IPS DF 6.9 (cell line): ENCODE results near the gene PLEKHA5.
"Not testable (repeated sequence)": the region's sequence is repeated elsewhere in the genome, so short reads cannot be mapped to it uniquely, and the experiment has no call there.

ENCODE experiments used
- DNase-seq: peaks from one replicate; pipeline ENCODE4 v3.0.0-alpha.2; 2013; ENCODE audit warnings: low read depth, low spot score
- H3K27ac ChIP-seq: one replicate; pipeline ENCODE4 v1.5.1; 2013; ENCODE audit warnings: low read length, control low read depth
- H3K27me3 ChIP-seq: 2 replicates; pipeline ENCODE4 v1.6.1; 2013; ENCODE audit warnings: mild to moderate bottlenecking, low read length; ENCODE audit not compliant: control insufficient read depth, insufficient read depth
- H3K36me3 ChIP-seq: 2 replicates; pipeline ENCODE4 v1.6.1; 2013; ENCODE audit warnings: low read length; ENCODE audit not compliant: control insufficient read depth, insufficient read depth
- H3K4me1 ChIP-seq: 2 replicates; pipeline ENCODE4 v1.6.1; 2013; ENCODE audit warnings: low read length; ENCODE audit not compliant: control insufficient read depth, insufficient read depth
- H3K4me3 ChIP-seq: 2 replicates; pipeline ENCODE4 v1.5.1; 2013; ENCODE audit warnings: mild to moderate bottlenecking, low read length
- H3K9me3 ChIP-seq: 2 replicates; pipeline ENCODE4 v1.6.1; 2013; ENCODE audit warnings: low read length, inconsistent platforms; ENCODE audit not compliant: control insufficient read depth, insufficient read depth
- WGBS: extraction: QIAGEN DNeasy Blood & Tissue Kit; methylation state at CpG from one replicate; pipeline ENCODE4 v1.1.7; 2013; ENCODE audit warnings: mixed read lengths, missing lambda C conversion rate; ENCODE audit not compliant: insufficient read length, insufficient coverage; 5-methylcytosine and 5-hydroxymethylcytosine counted together

Gene PLEKHA5

DNA sequence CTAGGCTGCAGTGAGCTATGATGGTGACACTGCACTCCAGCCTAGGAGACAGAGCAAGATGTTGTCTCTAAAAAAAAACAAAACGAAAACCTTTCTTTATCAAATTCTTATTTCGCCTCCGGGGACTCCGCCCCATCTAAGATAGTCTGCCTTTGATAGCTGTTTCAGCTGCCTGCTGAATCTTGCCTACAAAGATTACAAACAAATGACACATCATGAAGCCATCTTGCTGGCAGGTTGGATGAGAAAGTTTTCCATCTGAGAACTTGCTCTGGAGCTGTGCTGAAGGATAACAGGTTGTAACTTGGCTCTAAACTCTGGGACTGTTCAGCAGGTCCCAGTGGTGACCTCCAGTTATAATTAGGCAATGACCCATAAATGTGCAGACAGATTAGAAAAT is 268.0 kb downstream of the PLEKHA5 start:
- no peak for DNase-seq
- Histone ChIP-seq H3K4me1 (no peaks in the 10 kb centered on the region), H3K36me3 (no peaks in the 10 kb centered on the region), H3K27ac (no peak overlapping the region), H3K4me3 (no peak overlapping the region), H3K9me3 (no peaks in the 10 kb centered on the region), H3K27me3 (no peaks in the 10 kb centered on the region)
- no CpG with 5 or more reads among the region's 4 CpGs for WGBS

DNA sequence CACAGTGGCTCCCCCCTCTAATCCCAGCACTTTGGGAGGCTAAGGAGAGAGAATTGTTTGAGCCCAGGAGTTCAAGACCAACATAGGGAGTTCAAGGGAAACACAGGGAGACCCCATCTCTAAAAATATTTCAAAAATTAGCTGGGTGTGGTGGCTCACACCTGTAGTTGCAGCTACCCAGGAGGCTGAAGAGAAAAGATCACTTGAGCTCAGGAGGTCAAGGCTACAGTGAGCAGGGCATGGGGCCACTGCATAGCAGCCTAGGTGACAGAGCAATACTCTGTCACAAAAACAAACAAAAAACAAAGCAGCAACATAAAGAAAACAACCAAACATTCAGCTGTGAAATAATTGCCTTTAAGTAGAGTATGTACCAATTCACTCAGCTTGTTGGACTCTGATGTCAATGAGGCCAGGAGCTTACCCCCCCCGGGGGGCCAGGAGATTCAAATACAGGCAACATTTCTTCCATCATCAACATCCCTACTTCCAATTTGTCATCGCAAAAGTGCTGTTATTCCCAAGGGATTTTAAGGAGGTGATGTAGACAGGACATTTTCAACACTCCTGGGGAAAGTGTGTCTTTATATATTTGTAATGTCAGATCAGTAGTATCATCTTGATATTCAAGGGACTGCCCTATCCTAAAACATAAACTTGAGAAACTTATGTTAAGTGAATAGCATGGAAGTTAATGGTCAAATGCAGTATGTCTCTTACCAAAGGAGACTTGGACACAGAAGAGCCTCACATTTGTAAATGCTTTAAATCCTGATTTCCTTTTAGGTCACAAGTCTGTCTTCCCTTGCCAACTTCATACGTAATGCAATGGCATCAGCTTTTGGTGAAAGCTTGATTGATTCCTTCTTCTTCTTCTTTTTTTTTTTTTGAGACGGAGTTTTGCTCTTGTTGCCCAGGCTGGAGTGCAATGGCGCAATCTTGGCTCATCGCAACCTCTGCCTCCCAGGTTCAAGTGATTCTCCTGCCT is 269.1 kb downstream of the PLEKHA5 start:
- H3K27ac ChIP-seq = no peak overlapping the region
- no peaks in the 10 kb centered on the region for H3K4me1 ChIP-seq
- no peaks in the 10 kb centered on the region for H3K9me3 ChIP-seq
- no peaks in the 10 kb centered on the region for H3K27me3 ChIP-seq
- no peaks in the 10 kb centered on the region for H3K36me3 ChIP-seq
- WGBS = no CpG with 5 or more reads among the region's 6 CpGs
- H3K4me3 ChIP-seq = no peak overlapping the region
- DNase-seq = no peak

DNA sequence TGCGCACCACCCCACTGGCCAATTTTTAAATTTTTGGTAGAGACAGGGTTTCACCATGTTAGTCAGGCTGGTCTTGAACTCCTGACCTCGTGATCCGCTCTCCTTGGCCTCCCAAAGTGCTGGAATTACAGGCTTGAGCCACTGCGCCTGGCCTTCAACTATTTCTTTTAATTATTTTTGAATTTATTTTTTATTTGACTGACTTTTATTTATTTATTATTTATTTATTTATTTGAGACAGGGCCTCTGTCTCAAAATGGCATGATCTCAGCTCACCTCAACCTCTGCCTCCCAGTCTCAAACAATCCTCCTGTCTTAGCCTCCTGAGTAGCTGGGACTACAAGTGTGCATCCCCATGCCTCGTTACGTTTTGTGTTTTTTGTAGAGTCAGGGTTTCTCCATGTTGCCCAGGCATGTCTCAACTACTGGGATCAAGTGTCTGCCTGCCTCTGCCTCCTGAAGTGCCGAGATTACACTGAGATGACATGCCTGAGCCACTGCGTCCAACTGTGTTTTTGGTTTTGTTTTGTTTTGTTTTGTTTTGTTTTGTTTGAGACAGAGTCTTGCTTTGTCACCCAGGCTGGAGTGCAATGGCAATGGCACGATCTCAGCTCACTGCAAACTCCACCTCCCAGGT is 271.2 kb downstream of the PLEKHA5 start:
- no CpG with 5 or more reads among the region's 9 CpGs for WGBS
- not testable (repeated sequence) for H3K4me1 ChIP-seq, H3K4me3 ChIP-seq, DNase-seq, H3K9me3 ChIP-seq, H3K27ac ChIP-seq, H3K27me3 ChIP-seq, H3K36me3 ChIP-seq

DNA sequence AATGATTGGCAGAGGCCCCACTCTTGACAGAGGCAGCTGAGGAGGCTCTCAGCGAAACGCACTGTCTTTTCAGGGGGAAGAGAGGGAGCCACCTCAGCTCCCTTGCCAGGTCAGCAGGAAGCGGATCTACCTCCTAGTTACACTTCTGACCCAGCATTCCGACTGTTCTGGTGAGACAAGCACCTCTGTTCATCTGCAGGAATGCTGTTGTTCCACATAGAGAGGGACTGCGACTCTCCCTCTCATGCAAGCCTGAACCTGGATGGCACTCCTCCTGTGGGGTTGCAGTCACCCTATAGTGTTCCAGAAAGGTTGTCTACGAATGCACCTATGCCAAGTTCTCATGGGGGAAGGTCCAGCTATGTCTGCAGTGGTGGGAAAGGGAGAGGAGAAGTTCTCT is 272.7 kb downstream of the PLEKHA5 start:
- no peak overlapping the region for H3K27ac ChIP-seq
- H3K4me1 ChIP-seq = no peaks in the 10 kb centered on the region
- H3K4me3 ChIP-seq = no peak overlapping the region
- H3K27me3 ChIP-seq = no peaks in the 10 kb centered on the region
- H3K36me3 ChIP-seq = no peaks in the 10 kb centered on the region
- no peaks in the 10 kb centered on the region for H3K9me3 ChIP-seq
- WGBS = no CpG with 5 or more reads among the region's 6 CpGs
- DNase-seq = no peak

DNA sequence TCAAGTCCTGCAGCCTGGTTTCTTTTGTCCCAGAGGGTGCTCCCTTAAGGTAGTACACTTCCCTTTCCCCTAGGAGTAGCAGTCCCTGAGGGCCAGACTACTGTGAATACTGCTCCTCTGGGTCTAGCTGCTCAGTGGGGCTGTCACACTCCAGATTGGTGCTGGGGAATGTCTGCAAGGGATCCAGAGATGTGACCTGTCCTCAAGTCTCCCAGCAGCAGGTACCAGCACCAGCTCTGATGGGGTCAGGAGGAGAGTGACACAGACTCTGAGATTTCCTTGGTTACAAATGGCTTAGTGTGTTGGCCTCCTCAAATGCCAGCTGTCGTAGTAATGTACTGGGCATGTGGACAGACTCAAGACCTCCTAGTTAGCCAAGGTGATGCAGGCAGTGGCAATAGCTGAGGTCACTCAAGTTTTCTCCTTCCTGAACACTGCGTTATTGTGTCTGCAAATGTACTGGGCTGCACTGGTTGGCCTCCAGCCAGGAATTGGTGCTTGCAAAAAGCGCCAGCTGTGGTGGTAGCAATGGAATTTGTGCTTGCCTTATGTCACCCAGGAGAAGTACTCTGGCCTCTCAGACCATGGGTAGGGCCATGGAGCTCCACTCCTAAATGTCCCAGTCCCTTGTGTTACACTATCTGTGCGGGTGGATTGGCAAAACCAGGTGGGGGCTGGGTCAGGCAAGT is 273.4 kb downstream of the PLEKHA5 start:
- Histone ChIP-seq H3K27ac (no peak overlapping the region), H3K4me1 (no peaks in the 10 kb centered on the region), H3K27me3 (no peaks in the 10 kb centered on the region), H3K4me3 (no peak overlapping the region), H3K9me3 (no peaks in the 10 kb centered on the region), H3K36me3 (no peaks in the 10 kb centered on the region)
- no CpG with 5 or more reads among the region's 4 CpGs for WGBS
- DNase-seq = no peak

DNA sequence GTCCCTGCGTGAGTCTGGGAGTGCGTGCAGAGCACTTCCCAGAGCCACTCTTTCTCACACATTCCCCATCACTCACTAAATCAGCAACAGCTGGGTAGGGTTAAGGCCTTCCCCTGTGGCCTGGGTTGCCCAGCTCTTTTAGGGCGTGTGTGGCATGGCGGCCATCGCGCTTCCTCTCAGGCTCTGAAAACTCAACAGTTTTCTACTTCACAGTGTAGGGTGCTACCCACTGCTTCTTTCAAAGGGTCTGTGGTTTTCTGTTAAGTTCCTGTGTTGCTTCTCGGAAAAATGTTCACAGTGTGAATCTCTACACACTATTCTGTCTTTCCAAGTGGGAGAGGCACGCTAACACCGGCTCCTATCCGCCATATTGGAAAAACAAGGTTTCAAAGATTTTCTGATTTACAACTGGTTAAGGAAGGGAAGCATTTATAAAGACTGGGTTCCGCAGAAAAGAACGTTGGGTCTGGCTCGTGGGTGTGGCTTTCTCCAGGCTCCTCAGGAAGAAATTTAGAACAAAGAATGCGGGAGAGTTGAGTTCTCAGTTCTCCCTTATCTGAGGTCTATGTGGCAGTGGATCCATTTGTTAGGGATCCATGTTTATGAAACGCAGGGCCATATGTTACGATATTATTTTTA is 274.8 kb downstream of the PLEKHA5 start:
- Histone ChIP-seq H3K4me1 (no peaks in the 10 kb centered on the region), H3K27ac (no peak overlapping the region), H3K27me3 (no peaks in the 10 kb centered on the region), H3K36me3 (no peaks in the 10 kb centered on the region), H3K4me3 (no peak overlapping the region), H3K9me3 (no peaks in the 10 kb centered on the region)
- no peak for DNase-seq
- WGBS = no CpG with 5 or more reads among the region's 16 CpGs

DNA sequence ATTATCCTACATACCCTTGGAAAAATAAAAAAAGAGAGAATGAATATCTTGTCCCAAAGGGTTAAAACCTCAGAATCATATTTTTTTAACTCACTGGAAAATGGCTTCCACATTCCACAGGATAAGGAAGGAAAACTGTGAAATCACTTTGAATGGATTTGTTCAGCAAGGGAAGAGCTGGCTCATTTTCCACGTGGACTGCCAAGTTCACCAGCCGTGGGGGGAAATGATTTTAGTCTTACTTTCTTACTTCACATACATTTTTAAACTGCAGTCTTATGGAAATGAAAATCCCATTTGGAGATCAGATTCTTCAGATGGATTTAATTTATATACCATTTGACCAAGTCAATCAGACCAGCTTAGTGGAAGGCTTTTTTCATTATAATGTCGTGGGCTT is 279.8 kb downstream of the PLEKHA5 start:
- H3K27ac ChIP-seq = no peak overlapping the region

DNA sequence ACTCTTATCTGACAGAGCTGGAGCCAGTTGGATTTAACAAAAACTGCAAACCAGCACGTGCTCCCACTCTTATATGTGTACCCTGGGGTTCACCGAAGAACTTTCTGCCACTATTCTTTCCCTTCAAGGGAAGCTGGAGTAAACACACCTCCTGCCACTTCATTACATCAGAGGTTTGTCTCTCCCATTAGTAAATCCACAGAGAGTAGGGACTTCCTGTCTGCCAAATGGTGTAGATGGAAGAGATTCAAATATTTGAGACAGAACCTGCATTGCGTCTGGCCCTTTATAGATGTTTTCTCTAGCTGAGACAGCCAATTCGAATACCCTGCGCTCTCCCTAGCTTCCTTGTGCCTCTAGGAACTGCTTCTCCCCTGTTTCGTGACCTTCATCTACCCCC is 280.7 kb downstream of the PLEKHA5 start:
- Histone ChIP-seq H3K4me1 (peaks cover 3% of the 10 kb centered on the region; the same call in 1 of the 2 replicates), H3K4me3 (no peak overlapping the region), H3K27ac (no peak overlapping the region), H3K9me3 (no peaks in the 10 kb centered on the region), H3K27me3 (no peaks in the 10 kb centered on the region), H3K36me3 (no peaks in the 10 kb centered on the region)
- no peak for DNase-seq
- WGBS = no CpG with 5 or more reads among the region's 6 CpGs

More for the DNA sequence above, 279.8 kb downstream of the PLEKHA5 start:
- no peaks in the 10 kb centered on the region for H3K27me3 ChIP-seq
- no peak for DNase-seq
- WGBS = no CpG with 5 or more reads among the region's 3 CpGs
- H3K4me1 ChIP-seq = peaks cover 3% of the 10 kb centered on the region; the same call in 1 of the 2 replicates
- H3K9me3 ChIP-seq = no peaks in the 10 kb centered on the region
- no peak overlapping the region for H3K4me3 ChIP-seq
- no peaks in the 10 kb centered on the region for H3K36me3 ChIP-seq

DNA sequence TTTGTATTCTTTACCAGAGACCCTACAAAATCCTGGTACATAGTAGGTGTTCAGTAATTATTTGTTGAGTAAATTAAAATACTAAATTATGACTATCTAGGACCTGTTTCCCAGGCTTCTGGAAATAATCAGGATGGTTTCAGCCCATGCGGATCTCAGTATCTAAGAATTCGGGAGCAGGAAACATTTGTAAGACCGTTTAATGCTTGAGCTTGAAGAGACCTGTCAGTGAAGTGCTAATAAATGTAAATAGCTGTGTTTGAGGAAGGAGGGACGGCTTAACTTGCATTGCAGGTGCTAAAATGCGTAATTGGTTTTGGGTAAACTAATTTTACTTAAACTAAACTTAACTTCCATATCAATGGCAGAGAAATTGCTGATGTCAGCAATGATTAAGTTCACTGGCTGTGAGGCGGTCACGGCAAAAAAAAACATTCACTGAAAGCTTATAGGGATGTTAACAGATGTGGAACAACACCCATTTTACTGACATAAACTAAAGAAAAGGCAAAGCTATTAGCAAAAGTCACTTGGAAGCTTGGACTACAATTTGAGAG is 281.2 kb downstream of the PLEKHA5 start:
- no peak for DNase-seq
- no peak overlapping the region for H3K4me3 ChIP-seq
- no peaks in the 10 kb centered on the region for H3K36me3 ChIP-seq
- no peaks in the 10 kb centered on the region for H3K27me3 ChIP-seq
- peaks cover 3% of the 10 kb centered on the region; the same call in 1 of the 2 replicates for H3K4me1 ChIP-seq
- WGBS = no CpG with 5 or more reads among the region's 7 CpGs
- no peaks in the 10 kb centered on the region for H3K9me3 ChIP-seq
- H3K27ac ChIP-seq = no peak overlapping the region
